Prostate gland (tissue), 2 donors: Measurements from ENCODE around the gene PITX1.

Experiments
- POLR2A ChIP-seq: fragments of 450-650 bp; IDR thresholded peaks from one replicate; pipeline ENCODE4 v1.6.1; 2016; ENCODE audit warnings: antibody characterized with exemption, mild to moderate bottlenecking
- TF ChIP-seq, protein P1 (sequence below), 4 experiments: fragments of 200-600 bp in 2 of 4; fragments of 450-650 bp in 2 of 4; sonication (generic) in 2 of 4; IDR thresholded peaks; 1 replicate in 3 of 4; 2 replicates in 1 of 4; pipeline ENCODE4 v1.5.1; 2016 to 2019; ENCODE audit warnings: antibody characterized with exemption in 4 of 4, mild to moderate bottlenecking in 2 of 4, moderate library complexity in 2 of 4

DNA sequence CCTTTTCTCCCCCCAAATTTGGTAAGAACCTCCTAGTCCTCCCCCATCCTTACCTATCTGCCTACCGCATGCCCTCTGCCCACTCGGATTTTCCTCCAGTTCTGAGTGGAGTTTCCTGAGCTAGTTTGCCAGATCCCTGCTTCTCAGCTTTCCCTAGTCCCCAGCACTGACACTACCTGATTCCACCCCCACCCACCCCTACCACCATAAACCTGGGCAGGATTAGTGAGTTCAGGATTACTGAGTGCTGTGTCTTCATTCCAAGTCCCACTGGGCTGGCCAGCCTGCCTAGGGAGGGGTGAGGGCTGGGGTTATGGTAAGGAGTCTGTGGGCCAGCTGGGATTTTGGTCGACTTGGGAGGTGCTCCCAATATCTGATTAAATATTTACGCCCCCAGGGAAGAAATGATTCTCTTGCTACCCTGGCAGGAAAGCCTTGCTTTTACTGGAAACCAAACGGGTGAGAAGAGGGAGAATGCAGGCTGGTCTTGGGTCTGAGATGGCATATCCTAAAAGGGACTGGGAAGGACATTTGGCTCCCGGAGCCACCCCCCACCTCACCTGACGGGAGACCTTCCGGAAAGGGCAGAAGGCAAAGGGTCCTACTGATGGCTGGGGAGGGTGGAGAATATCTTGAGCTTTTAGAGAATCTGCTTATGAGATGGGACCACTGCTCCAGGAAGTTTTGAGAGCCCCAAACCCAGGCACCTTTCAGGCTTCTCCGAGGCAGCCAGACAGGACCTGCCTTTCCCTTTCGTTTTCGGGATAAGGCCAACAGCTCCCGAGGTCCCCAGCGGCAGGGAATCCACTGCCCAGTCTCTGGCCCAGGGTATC lies 3.7 kb downstream of the PITX1 start:
- no peak for TF ChIP-seq POLR2A
- TF ChIP-seq, protein P1, sequence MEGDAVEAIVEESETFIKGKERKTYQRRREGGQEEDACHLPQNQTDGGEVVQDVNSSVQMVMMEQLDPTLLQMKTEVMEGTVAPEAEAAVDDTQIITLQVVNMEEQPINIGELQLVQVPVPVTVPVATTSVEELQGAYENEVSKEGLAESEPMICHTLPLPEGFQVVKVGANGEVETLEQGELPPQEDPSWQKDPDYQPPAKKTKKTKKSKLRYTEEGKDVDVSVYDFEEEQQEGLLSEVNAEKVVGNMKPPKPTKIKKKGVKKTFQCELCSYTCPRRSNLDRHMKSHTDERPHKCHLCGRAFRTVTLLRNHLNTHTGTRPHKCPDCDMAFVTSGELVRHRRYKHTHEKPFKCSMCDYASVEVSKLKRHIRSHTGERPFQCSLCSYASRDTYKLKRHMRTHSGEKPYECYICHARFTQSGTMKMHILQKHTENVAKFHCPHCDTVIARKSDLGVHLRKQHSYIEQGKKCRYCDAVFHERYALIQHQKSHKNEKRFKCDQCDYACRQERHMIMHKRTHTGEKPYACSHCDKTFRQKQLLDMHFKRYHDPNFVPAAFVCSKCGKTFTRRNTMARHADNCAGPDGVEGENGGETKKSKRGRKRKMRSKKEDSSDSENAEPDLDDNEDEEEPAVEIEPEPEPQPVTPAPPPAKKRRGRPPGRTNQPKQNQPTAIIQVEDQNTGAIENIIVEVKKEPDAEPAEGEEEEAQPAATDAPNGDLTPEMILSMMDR (IDR thresholded peaks at IDR 0.05) = no peak
